ENCODE measurements around the gene AQP5.

Gene AQP5

GRCh38 chr12:49962861-49963765 lies 1.4 kb downstream of the AQP5 start:
- H3K9me3 ChIP-seq (ENCODE audit: control insufficient read depth in 1 of 2, low read length in 2 of 2) = no peaks in the 10 kb centered on the region
- H3K4me1 ChIP-seq (ENCODE audit: control insufficient read depth in 1 of 2, insufficient read depth in 2 of 2, low read length in 2 of 2) = peaks cover 0 to 26% of the 10 kb centered on the region in 2 donors
- no peaks in the 10 kb centered on the region for H3K36me3 ChIP-seq (ENCODE audit: control insufficient read depth in 1 of 2, insufficient read depth in 2 of 2, low read length in 2 of 2)
- H3K27me3 ChIP-seq (ENCODE audit: low read depth, low read length) = peaks cover 33% of the 10 kb centered on the region
- H3K4me3 ChIP-seq (ENCODE audit: low read depth in 1 of 2, low read length in 2 of 2) = no peak overlapping the region
- no peak overlapping the region for H3K27ac ChIP-seq (ENCODE audit: low read length)

GRCh38 chr12:49963976-49964815 lies 2.5 kb downstream of the AQP5 start:
- H3K4me3 ChIP-seq (ENCODE audit: low read depth in 1 of 2, low read length in 2 of 2) = no peak overlapping the region
- H3K9me3 ChIP-seq (ENCODE audit: control insufficient read depth in 1 of 2, low read length in 2 of 2) = no peaks in the 10 kb centered on the region
- H3K4me1 ChIP-seq (ENCODE audit: control insufficient read depth in 1 of 2, insufficient read depth in 2 of 2, low read length in 2 of 2) = peaks cover 0 to 26% of the 10 kb centered on the region in 2 donors
- no peak overlapping the region for H3K27ac ChIP-seq (ENCODE audit: low read length)
- peaks cover 25% of the 10 kb centered on the region for H3K27me3 ChIP-seq (ENCODE audit: low read depth, low read length)
- no peaks in the 10 kb centered on the region for H3K36me3 ChIP-seq (ENCODE audit: control insufficient read depth in 1 of 2, insufficient read depth in 2 of 2, low read length in 2 of 2)

- no peak overlapping the region for H3K27ac ChIP-seq (ENCODE audit: low read length)
- H3K36me3 ChIP-seq (ENCODE audit: control insufficient read depth in 1 of 2, insufficient read depth in 2 of 2, low read length in 2 of 2) = no peaks in the 10 kb centered on the region
- H3K4me1 ChIP-seq (ENCODE audit: control insufficient read depth in 1 of 2, insufficient read depth in 2 of 2, low read length in 2 of 2) = peaks cover 0 to 26% of the 10 kb centered on the region in 2 donors
- H3K4me3 ChIP-seq (ENCODE audit: low read depth in 1 of 2, low read length in 2 of 2) = no peak overlapping the region
- peaks cover 16% of the 10 kb centered on the region for H3K27me3 ChIP-seq (ENCODE audit: low read depth, low read length)
- no peaks in the 10 kb centered on the region for H3K9me3 ChIP-seq (ENCODE audit: control insufficient read depth in 1 of 2, low read length in 2 of 2)
Measured at GRCh38 chr12:49964849-49965624, 3.4 kb downstream of the AQP5 start.

- H3K4me3 ChIP-seq (ENCODE audit: low read depth in 1 of 2, low read length in 2 of 2) = no peak overlapping the region
- H3K27ac ChIP-seq (ENCODE audit: low read length) = no peak overlapping the region
- no peaks in the 10 kb centered on the region for H3K36me3 ChIP-seq (ENCODE audit: control insufficient read depth in 1 of 2, insufficient read depth in 2 of 2, low read length in 2 of 2)
- H3K9me3 ChIP-seq (ENCODE audit: control insufficient read depth in 1 of 2, low read length in 2 of 2) = no peaks in the 10 kb centered on the region
- peaks cover 0 to 26% of the 10 kb centered on the region in 2 donors for H3K4me1 ChIP-seq (ENCODE audit: control insufficient read depth in 1 of 2, insufficient read depth in 2 of 2, low read length in 2 of 2)
- H3K27me3 ChIP-seq (ENCODE audit: low read depth, low read length) = peaks cover 8% of the 10 kb centered on the region
Measured at GRCh38 chr12:49965836-49966235, 4.2 kb downstream of the AQP5 start.

- H3K9me3 ChIP-seq (ENCODE audit: control insufficient read depth in 1 of 2, low read length in 2 of 2) = no peaks in the 10 kb centered on the region
- H3K27ac ChIP-seq (ENCODE audit: low read length) = no peak overlapping the region
- H3K4me1 ChIP-seq (ENCODE audit: control insufficient read depth in 1 of 2, insufficient read depth in 2 of 2, low read length in 2 of 2) = peaks cover 0 to 23% of the 10 kb centered on the region in 2 donors
- no peaks in the 10 kb centered on the region for H3K36me3 ChIP-seq (ENCODE audit: control insufficient read depth in 1 of 2, insufficient read depth in 2 of 2, low read length in 2 of 2)
- H3K27me3 ChIP-seq (ENCODE audit: low read depth, low read length) = peaks cover 4% of the 10 kb centered on the region
- peak overlapping the region in 1 of 2 donors; percentile 66 for H3K4me3 ChIP-seq (ENCODE audit: low read depth in 1 of 2, low read length in 2 of 2)
Measured at GRCh38 chr12:49966511-49967041, 4.9 kb downstream of the AQP5 start.

GRCh38 chr12:49967042-49967776 lies 5.5 kb downstream of the AQP5 start:
- peaks cover 0 to 19% of the 10 kb centered on the region in 2 donors for H3K4me1 ChIP-seq (ENCODE audit: control insufficient read depth in 1 of 2, insufficient read depth in 2 of 2, low read length in 2 of 2)
- peak overlapping the region; percentile 57 to 66 for H3K4me3 ChIP-seq (ENCODE audit: low read depth in 1 of 2, low read length in 2 of 2)
- H3K36me3 ChIP-seq (ENCODE audit: control insufficient read depth in 1 of 2, insufficient read depth in 2 of 2, low read length in 2 of 2) = no peaks in the 10 kb centered on the region
- no peaks in the 10 kb centered on the region for H3K9me3 ChIP-seq (ENCODE audit: control insufficient read depth in 1 of 2, low read length in 2 of 2)
- H3K27me3 ChIP-seq (ENCODE audit: low read depth, low read length) = peaks cover 4% of the 10 kb centered on the region
- H3K27ac ChIP-seq (ENCODE audit: low read length) = no peak overlapping the region

GRCh38 chr12:49967777-49968250 lies 6.1 kb downstream of the AQP5 start:
- H3K4me1 ChIP-seq (ENCODE audit: control insufficient read depth in 1 of 2, insufficient read depth in 2 of 2, low read length in 2 of 2) = peaks cover 0 to 17% of the 10 kb centered on the region in 2 donors
- H3K36me3 ChIP-seq (ENCODE audit: control insufficient read depth in 1 of 2, insufficient read depth in 2 of 2, low read length in 2 of 2) = no peaks in the 10 kb centered on the region
- H3K27me3 ChIP-seq (ENCODE audit: low read depth, low read length) = peaks cover 4% of the 10 kb centered on the region
- H3K27ac ChIP-seq (ENCODE audit: low read length) = no peak overlapping the region
- no peaks in the 10 kb centered on the region for H3K9me3 ChIP-seq (ENCODE audit: control insufficient read depth in 1 of 2, low read length in 2 of 2)
- H3K4me3 ChIP-seq (ENCODE audit: low read depth in 1 of 2, low read length in 2 of 2) = peak overlapping the region in 1 of 2 donors; percentile 66

GRCh38 chr12:49968471-49968870 lies 6.8 kb downstream of the AQP5 start:
- no peak overlapping the region for H3K4me3 ChIP-seq (ENCODE audit: low read depth in 1 of 2, low read length in 2 of 2)
- no peaks in the 10 kb centered on the region for H3K27me3 ChIP-seq (ENCODE audit: low read depth, low read length)
- H3K4me1 ChIP-seq (ENCODE audit: control insufficient read depth in 1 of 2, insufficient read depth in 2 of 2, low read length in 2 of 2) = peaks cover 0 to 15% of the 10 kb centered on the region in 2 donors
- no peak overlapping the region for H3K27ac ChIP-seq (ENCODE audit: low read length)
- H3K9me3 ChIP-seq (ENCODE audit: control insufficient read depth in 1 of 2, low read length in 2 of 2) = no peaks in the 10 kb centered on the region
- H3K36me3 ChIP-seq (ENCODE audit: control insufficient read depth in 1 of 2, insufficient read depth in 2 of 2, low read length in 2 of 2) = no peaks in the 10 kb centered on the region

GRCh38 chr12:49969027-49969426 lies 7.4 kb downstream of the AQP5 start:
- H3K27ac ChIP-seq (ENCODE audit: low read length) = no peak overlapping the region
- no peaks in the 10 kb centered on the region for H3K27me3 ChIP-seq (ENCODE audit: low read depth, low read length)
- no peaks in the 10 kb centered on the region for H3K36me3 ChIP-seq (ENCODE audit: control insufficient read depth in 1 of 2, insufficient read depth in 2 of 2, low read length in 2 of 2)
- H3K4me1 ChIP-seq (ENCODE audit: control insufficient read depth in 1 of 2, insufficient read depth in 2 of 2, low read length in 2 of 2) = peaks cover 0 to 16% of the 10 kb centered on the region in 2 donors
- H3K4me3 ChIP-seq (ENCODE audit: low read depth in 1 of 2, low read length in 2 of 2) = no peak overlapping the region
- no peaks in the 10 kb centered on the region for H3K9me3 ChIP-seq (ENCODE audit: control insufficient read depth in 1 of 2, low read length in 2 of 2)

Data from muscle layer of duodenum (tissue), 2 donors.